Measurements from ENCODE around the gene DENND5A.

DNA sequence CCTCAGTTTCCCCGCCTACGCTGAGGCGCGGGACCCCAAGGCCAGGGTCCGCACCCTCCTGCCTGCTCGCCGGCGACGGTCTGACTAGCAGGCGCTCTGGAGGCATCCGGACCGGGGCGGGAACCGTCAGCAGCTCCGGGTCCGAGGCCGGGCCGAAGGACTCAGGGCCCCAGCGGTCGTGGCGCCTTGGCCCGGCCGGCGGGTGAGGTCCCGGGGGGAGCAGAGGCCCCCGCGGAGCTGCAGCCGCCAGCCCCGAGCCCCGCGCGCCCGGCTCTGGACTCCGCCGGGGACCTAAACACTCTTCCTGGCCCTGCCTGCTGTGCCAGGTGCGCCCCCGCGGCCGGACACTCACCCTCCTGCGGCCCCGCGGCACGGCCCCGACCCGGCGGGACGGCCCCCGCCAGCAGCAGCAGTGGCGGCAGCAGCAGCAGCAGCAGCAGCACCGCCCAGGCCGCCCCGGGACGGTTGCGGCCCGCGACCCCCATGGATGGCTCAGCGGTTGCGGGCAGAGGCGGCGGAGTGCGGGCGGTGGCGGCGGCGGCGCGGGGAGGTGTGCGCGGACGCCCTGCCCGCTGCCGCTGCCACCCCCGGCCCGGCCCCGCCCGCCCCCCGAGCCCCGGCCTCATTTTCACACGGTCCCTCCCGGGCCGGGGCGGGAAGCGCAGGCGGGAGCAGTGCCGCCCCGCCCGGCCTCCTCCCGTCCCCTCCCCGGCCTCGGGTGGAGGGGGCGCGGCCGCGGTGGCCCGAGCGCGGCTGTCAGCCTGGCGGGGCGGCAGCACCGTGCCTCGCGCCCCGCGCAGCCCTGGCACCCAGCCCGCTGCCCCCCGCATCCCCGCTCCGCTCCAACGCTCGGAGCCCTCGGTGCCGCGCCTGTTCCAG lies 173.9 kb downstream of the DENND5A start, which contains the start of gene SCUBE2:
- TF ChIP-seq CTCF (IDR thresholded peaks at IDR 0.05; ENCODE audit: borderline replicate concordance, extremely low read depth, low read length, poor library complexity, severe bottlenecking), result no peak
- TF ChIP-seq EZH2 (IDR thresholded peaks at IDR 0.05; ENCODE audit: borderline replicate concordance, low read depth, low read length, severe bottlenecking), result no peak
